SH-SY5Y (cell line): ENCODE measurements around the gene RRBP1.

Source experiments
- GATA2 ChIP-seq: IDR thresholded peaks from 2 replicates; pipeline ENCODE4 v1.6.1; 2011; ENCODE audit warnings: mild to moderate bottlenecking, low read depth, low read length
- GATA3 ChIP-seq: IDR thresholded peaks from 2 replicates; pipeline ENCODE4 v1.6.1; 2011; ENCODE audit warnings: low read depth, mild to moderate bottlenecking, low read length, moderate library complexity

GRCh38 chr20:17646961-17647301 lies 35.1 kb downstream of the RRBP1 start:
- TF ChIP-seq GATA2 (no peak), GATA3 (no peak)
